PC-3 (cell line): Measurements from ENCODE around the gene MEGF9. TPM values are rescaled to one million over a fixed set of nuclear protein-coding genes. Genes with fewer than 3 reads are reported as not detected.

Experiments
- ATAC-seq: fragments of 200-7000 bp; cut with Tn5 transposase; 2 replicates; pipeline ENCODE4 v1.9.1; 2020; ENCODE audit warnings: mild to moderate bottlenecking, moderate library complexity
- BruUV-seq: library from RNA; stranded (reverse); fragments of 400-500 nt; replicated peaks from 2 replicates; lab custom pipeline; 2021; lab: Mats Ljungman, UMichigan
- CTCF ChIA-PET: fragments of 300-600 bp; sonication (Branson Sonifier 250); formaldehyde crosslinking; loops from one replicate; lab custom pipeline; 2022; ENCODE audit warnings: antibody characterized with exemption; lab: Charles Lee
- POLR2A ChIA-PET: fragments of 300-600 bp; sonication (Branson Sonifier 250); formaldehyde crosslinking; loops from one replicate; lab custom pipeline; 2022; ENCODE audit warnings: antibody characterized with exemption; ENCODE audit not compliant: unreplicated experiment; lab: Charles Lee
- DNase-seq: peaks from one replicate; pipeline ENCODE4 v3.0.0-alpha.2; 2015
- H2AFZ ChIP-seq: fragments of 300-600 bp; sonication (generic); 2 replicates; pipeline ENCODE4 v1.6.0; 2016; ENCODE audit warnings: antibody characterized with exemption, low read length
- H3F3A ChIP-seq: fragments of 300-600 bp; sonication (generic); one replicate; pipeline ENCODE4 v1.6.0; 2017; ENCODE audit warnings: antibody characterized with exemption, low read length, control low read depth, mild to moderate bottlenecking; ENCODE audit not compliant: unreplicated experiment
- H3K27ac ChIP-seq: fragments of 300-600 bp; sonication (generic); 2 replicates; pipeline ENCODE4 v1.5.1; 2016; ENCODE audit warnings: mild to moderate bottlenecking, low read length
- H3K27me3 ChIP-seq: fragments of 300-600 bp; sonication (generic); 2 replicates; pipeline ENCODE4 v1.6.1; 2016; ENCODE audit warnings: low read length, mixed read lengths
- H3K36me3 ChIP-seq: fragments of 300-600 bp; sonication (generic); 2 replicates; pipeline ENCODE4 v1.6.1; 2016; ENCODE audit warnings: low read depth, mixed run types, low read length, mixed read lengths
- H3K4me1 ChIP-seq: fragments of 300-600 bp; sonication (generic); 2 replicates; pipeline ENCODE4 v1.5.1; 2016; ENCODE audit warnings: low read length; ENCODE audit not compliant: insufficient read depth
- H3K4me2 ChIP-seq: fragments of 300-600 bp; sonication (generic); 2 replicates; pipeline ENCODE4 v1.6.0; 2016; ENCODE audit warnings: low read length
- H3K4me3 ChIP-seq: fragments of 300-600 bp; sonication (generic); 2 replicates; pipeline ENCODE4 v1.5.1; 2016; ENCODE audit warnings: mild to moderate bottlenecking, low read length, mixed read lengths
- H3K79me2 ChIP-seq: fragments of 300-600 bp; sonication (generic); 2 replicates; pipeline ENCODE4 v1.6.1; 2017; ENCODE audit warnings: low read length, mixed read lengths
- H3K9ac ChIP-seq: fragments of 300-600 bp; sonication (generic); 2 replicates; pipeline ENCODE4 v1.6.0; 2016; ENCODE audit warnings: mild to moderate bottlenecking, low read length
- H3K9me2 ChIP-seq: fragments of 300-600 bp; sonication (generic); replicated peaks from 2 replicates; pipeline ENCODE4 v1.6.1; 2016; ENCODE audit warnings: mixed run types, low read length, mixed read lengths
- H3K9me3 ChIP-seq: fragments of 300-600 bp; sonication (generic); 2 replicates; pipeline ENCODE4 v1.6.1; 2016; ENCODE audit warnings: low read length, mixed read lengths
- H4K20me1 ChIP-seq: fragments of 300-600 bp; sonication (generic); 2 replicates; pipeline ENCODE4 v1.6.1; 2016; ENCODE audit warnings: low read length, mixed read lengths
- CTCF ChIP-seq: fragments of 300-600 bp; sonication (generic); conservative IDR thresholded peaks from 2 replicates; pipeline ENCODE4 v1.5.1; 2017; ENCODE audit warnings: antibody characterized with exemption, low read depth, mild to moderate bottlenecking, low read length
- EZH2 ChIP-seq: fragments of 300-600 bp; sonication (generic); IDR thresholded peaks from one replicate; pipeline ENCODE4 v1.6.1; 2017; ENCODE audit warnings: antibody characterized with exemption, mild to moderate bottlenecking, low read length; ENCODE audit not compliant: unreplicated experiment
- EZH2phosphoT487 ChIP-seq: fragments of 300-600 bp; sonication (generic); IDR thresholded peaks from 2 replicates; pipeline ENCODE4 v1.6.1; 2018; ENCODE audit warnings: mild to moderate bottlenecking, antibody characterized with exemption, low read length, borderline replicate concordance
- intact Hi-C: fragments of 100-400 bp; cut with micrococcal nuclease; formaldehyde crosslinking; loops from 2 replicates; pipeline ENCODE4 v1.9.0; 2023
- total RNA-seq: library from RNA; depleted of rRNA; stranded (reverse); fragments of >200 nt; gene quantifications from 2 replicates; pipeline ENCODE4 v1.2.3, GENCODE V29; 2014

Gene MEGF9
- total RNA-seq, 1 experiment from 2014 or later = 2.6 TPM

- H3K36me3 ChIP-seq = peaks cover 20% of the 10 kb centered on the region
- H3K27ac ChIP-seq = no peak overlapping the region
- ChIA-PET POLR2A (no interaction called here), CTCF (no interaction called here)
- H3K4me2 ChIP-seq = no peak overlapping the region
- H3K4me1 ChIP-seq = no peaks in the 10 kb centered on the region
- H4K20me1 ChIP-seq = 0 out of 2 replicates have a peak, but pooled peaks cover 3% of the 10 kb centered on the region
- no peaks in the 10 kb centered on the region for H3K9me3 ChIP-seq
- no TSS peak for BruUV-seq
- no peak overlapping the region for H3K9ac ChIP-seq
- no peaks in the 10 kb centered on the region for H3F3A ChIP-seq
- TF ChIP-seq EZH2 (no peak), CTCF (no peak), EZH2phosphoT487 (no peak)
- no peak overlapping the region for H3K4me3 ChIP-seq
- no peaks in the 10 kb centered on the region for H3K27me3 ChIP-seq
- H3K79me2 ChIP-seq = peaks cover 43% of the 10 kb centered on the region
- no peaks in the 10 kb centered on the region for H3K9me2 ChIP-seq
- no peak overlapping the region for H2AFZ ChIP-seq
- ATAC-seq = no peak
- DNase-seq = no peak
- intact Hi-C loops = no loop called here
Observed at GRCh38 chr9:120571443-120572257, 142.6 kb downstream of the MEGF9 start.

DNA sequence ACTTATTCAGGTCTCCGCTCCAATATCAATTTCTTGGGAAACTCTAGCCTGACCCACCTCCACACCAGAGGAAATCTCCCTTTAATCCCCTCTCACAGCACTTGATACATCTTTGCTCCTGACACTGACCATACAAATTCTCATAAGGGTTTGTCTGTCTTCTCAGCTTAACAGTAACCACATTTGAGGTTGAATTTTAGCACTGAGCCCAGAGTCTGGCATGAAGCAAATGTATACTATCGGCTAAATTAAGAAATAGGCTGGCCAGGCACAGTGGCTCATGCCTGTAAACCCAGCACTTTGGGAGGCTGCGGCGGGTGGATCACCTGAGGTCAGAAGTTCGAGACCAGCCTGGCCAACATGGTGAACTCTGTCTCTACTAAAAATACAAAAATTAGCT, 144.0 kb downstream of the MEGF9 start:
- Histone ChIP-seq H4K20me1 (0 out of 2 replicates have a peak, but pooled peaks cover 3% of the 10 kb centered on the region), H3K36me3 (peaks cover 20% of the 10 kb centered on the region), H3K79me2 (peaks cover 30% of the 10 kb centered on the region), H2AFZ (no peak overlapping the region), H3K4me1 (no peaks in the 10 kb centered on the region), H3K27me3 (no peaks in the 10 kb centered on the region), H3K9me2 (no peaks in the 10 kb centered on the region), H3K4me3 (no peak overlapping the region), H3K27ac (no peak overlapping the region), H3K4me2 (no peak overlapping the region), H3K9me3 (no peaks in the 10 kb centered on the region), H3F3A (no peaks in the 10 kb centered on the region), H3K9ac (no peak overlapping the region)
- POLR2A ChIA-PET = no interaction called here
- ATAC-seq (no peak), DNase-seq (no peak)
- BruUV-seq = no TSS peak
- CTCF ChIA-PET = no interaction called here
- TF ChIP-seq EZH2 = no peak
- TF ChIP-seq CTCF = no peak
- no peak for TF ChIP-seq EZH2phosphoT487
- intact Hi-C loops = no loop called here

GRCh38 chr9:120569556-120569955, 144.7 kb downstream of the MEGF9 start:
- H3K4me1 ChIP-seq = no peaks in the 10 kb centered on the region
- ChIA-PET CTCF (no interaction called here), POLR2A (no interaction called here)
- 0 out of 2 replicates have a peak, but pooled peaks cover 3% of the 10 kb centered on the region for H4K20me1 ChIP-seq
- DNase-seq = no peak
- no peaks in the 10 kb centered on the region for H3K9me3 ChIP-seq
- H3K27ac ChIP-seq = no peak overlapping the region
- intact Hi-C loops = no loop called here
- no peak overlapping the region for H2AFZ ChIP-seq
- peaks cover 22% of the 10 kb centered on the region for H3K79me2 ChIP-seq
- H3F3A ChIP-seq = no peaks in the 10 kb centered on the region
- H3K27me3 ChIP-seq = no peaks in the 10 kb centered on the region
- no peak overlapping the region for H3K4me2 ChIP-seq
- no peaks in the 10 kb centered on the region for H3K9me2 ChIP-seq
- H3K36me3 ChIP-seq = peaks cover 20% of the 10 kb centered on the region
- no peak for ATAC-seq
- TF ChIP-seq EZH2phosphoT487 = no peak
- TF ChIP-seq EZH2 = no peak
- TF ChIP-seq CTCF = no peak
- H3K9ac ChIP-seq = no peak overlapping the region
- no peak overlapping the region for H3K4me3 ChIP-seq
- BruUV-seq = no TSS peak
